ENCODE data around the gene EFCAB14.

EFCAB14 gene

DNA sequence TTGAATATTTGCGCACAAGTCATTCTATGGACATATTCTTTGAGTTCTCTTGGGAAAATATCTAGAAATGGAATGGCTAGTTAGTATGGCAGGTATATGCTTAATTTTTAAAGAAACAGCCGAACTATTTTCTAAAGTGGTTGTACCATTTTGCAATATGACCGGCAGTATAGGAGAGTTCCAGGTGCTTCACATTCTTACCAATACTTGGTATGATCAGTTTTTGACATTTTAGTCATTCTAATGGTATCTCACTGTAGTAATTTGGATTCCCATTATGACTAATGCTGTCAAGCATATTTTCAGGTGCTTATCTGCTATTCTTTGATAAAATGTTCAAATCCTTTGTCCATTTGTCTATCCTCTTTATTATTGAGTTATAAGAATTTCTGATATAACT, 71.3 kb downstream of the EFCAB14 start:
- TF ChIP-seq EGR1 (IDR thresholded peaks at IDR 0.05) (no peak), YY1 (IDR thresholded peaks at IDR 0.05; ENCODE audit: low read depth) (no peak), FOXM1 (IDR thresholded peaks at IDR 0.05; ENCODE audit: borderline replicate concordance, low read depth) (no peak), ZBTB7A (IDR thresholded peaks at IDR 0.05; ENCODE audit: low read depth) (no peak), TAF1 (IDR thresholded peaks at IDR 0.05; ENCODE audit: low read depth) (no peak), EP300 (IDR thresholded peaks at IDR 0.05; ENCODE audit: borderline replicate concordance) (no peak), CREB1 (IDR thresholded peaks at IDR 0.05; ENCODE audit: low read depth) (no peak), TCF12 (IDR thresholded peaks at IDR 0.05; ENCODE audit: low read depth) (no peak), CEBPB (IDR thresholded peaks at IDR 0.05) (no peak), NFIC (IDR thresholded peaks at IDR 0.05) (no peak), TEAD4 (IDR thresholded peaks at IDR 0.05) (no peak), RAD21 (IDR thresholded peaks at IDR 0.05; ENCODE audit: low read depth) (no peak)
- TF ChIP-seq, protein P1, sequence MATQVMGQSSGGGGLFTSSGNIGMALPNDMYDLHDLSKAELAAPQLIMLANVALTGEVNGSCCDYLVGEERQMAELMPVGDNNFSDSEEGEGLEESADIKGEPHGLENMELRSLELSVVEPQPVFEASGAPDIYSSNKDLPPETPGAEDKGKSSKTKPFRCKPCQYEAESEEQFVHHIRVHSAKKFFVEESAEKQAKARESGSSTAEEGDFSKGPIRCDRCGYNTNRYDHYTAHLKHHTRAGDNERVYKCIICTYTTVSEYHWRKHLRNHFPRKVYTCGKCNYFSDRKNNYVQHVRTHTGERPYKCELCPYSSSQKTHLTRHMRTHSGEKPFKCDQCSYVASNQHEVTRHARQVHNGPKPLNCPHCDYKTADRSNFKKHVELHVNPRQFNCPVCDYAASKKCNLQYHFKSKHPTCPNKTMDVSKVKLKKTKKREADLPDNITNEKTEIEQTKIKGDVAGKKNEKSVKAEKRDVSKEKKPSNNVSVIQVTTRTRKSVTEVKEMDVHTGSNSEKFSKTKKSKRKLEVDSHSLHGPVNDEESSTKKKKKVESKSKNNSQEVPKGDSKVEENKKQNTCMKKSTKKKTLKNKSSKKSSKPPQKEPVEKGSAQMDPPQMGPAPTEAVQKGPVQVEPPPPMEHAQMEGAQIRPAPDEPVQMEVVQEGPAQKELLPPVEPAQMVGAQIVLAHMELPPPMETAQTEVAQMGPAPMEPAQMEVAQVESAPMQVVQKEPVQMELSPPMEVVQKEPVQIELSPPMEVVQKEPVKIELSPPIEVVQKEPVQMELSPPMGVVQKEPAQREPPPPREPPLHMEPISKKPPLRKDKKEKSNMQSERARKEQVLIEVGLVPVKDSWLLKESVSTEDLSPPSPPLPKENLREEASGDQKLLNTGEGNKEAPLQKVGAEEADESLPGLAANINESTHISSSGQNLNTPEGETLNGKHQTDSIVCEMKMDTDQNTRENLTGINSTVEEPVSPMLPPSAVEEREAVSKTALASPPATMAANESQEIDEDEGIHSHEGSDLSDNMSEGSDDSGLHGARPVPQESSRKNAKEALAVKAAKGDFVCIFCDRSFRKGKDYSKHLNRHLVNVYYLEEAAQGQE (IDR thresholded peaks at IDR 0.05; ENCODE audit: low read depth) = no peak
- TF ChIP-seq, protein P2, sequence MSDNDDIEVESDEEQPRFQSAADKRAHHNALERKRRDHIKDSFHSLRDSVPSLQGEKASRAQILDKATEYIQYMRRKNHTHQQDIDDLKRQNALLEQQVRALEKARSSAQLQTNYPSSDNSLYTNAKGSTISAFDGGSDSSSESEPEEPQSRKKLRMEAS (IDR thresholded peaks at IDR 0.05) = no peak
- TF ChIP-seq, protein P3, sequence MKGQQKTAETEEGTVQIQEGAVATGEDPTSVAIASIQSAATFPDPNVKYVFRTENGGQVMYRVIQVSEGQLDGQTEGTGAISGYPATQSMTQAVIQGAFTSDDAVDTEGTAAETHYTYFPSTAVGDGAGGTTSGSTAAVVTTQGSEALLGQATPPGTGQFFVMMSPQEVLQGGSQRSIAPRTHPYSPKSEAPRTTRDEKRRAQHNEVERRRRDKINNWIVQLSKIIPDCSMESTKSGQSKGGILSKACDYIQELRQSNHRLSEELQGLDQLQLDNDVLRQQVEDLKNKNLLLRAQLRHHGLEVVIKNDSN (IDR thresholded peaks at IDR 0.05) = no peak

- no peak for TF ChIP-seq EP300 (IDR thresholded peaks at IDR 0.05; ENCODE audit: borderline replicate concordance)
- no peak for TF ChIP-seq CREB1 (IDR thresholded peaks at IDR 0.05; ENCODE audit: low read depth)
- TF ChIP-seq NFIC (IDR thresholded peaks at IDR 0.05) = no peak
- TF ChIP-seq ZBTB7A (IDR thresholded peaks at IDR 0.05; ENCODE audit: low read depth) = no peak
These were observed 72.1 kb downstream of the EFCAB14 start for GRCh38 chr1:46646844-46647243.

- no peak for TF ChIP-seq EGR1 (IDR thresholded peaks at IDR 0.05)
- TF ChIP-seq CREB1 (IDR thresholded peaks at IDR 0.05; ENCODE audit: low read depth) = no peak
- no peak for TF ChIP-seq NFIC (IDR thresholded peaks at IDR 0.05)
- TF ChIP-seq TEAD4 (IDR thresholded peaks at IDR 0.05) = no peak
- no peak for TF ChIP-seq ZBTB7A (IDR thresholded peaks at IDR 0.05; ENCODE audit: low read depth)
- no peak for TF ChIP-seq TAF1 (IDR thresholded peaks at IDR 0.05; ENCODE audit: low read depth)
- no peak for TF ChIP-seq TCF12 (IDR thresholded peaks at IDR 0.05; ENCODE audit: low read depth)
- TF ChIP-seq FOXM1 (IDR thresholded peaks at IDR 0.05; ENCODE audit: borderline replicate concordance, low read depth) = no peak
- TF ChIP-seq CEBPB (IDR thresholded peaks at IDR 0.05) = no peak
- no peak for TF ChIP-seq EP300 (IDR thresholded peaks at IDR 0.05; ENCODE audit: borderline replicate concordance)
- TF ChIP-seq, protein P1 (IDR thresholded peaks at IDR 0.05; ENCODE audit: low read depth) = no peak
- no peak for TF ChIP-seq YY1 (IDR thresholded peaks at IDR 0.05; ENCODE audit: low read depth)
- TF ChIP-seq, protein P2 (IDR thresholded peaks at IDR 0.05) = no peak
- TF ChIP-seq RAD21 (IDR thresholded peaks at IDR 0.05; ENCODE audit: low read depth) = no peak
- TF ChIP-seq, protein P3 (IDR thresholded peaks at IDR 0.05) = no peak
These were observed 72.6 kb downstream of the EFCAB14 start for GRCh38 chr1:46646331-46646730.

DNA sequence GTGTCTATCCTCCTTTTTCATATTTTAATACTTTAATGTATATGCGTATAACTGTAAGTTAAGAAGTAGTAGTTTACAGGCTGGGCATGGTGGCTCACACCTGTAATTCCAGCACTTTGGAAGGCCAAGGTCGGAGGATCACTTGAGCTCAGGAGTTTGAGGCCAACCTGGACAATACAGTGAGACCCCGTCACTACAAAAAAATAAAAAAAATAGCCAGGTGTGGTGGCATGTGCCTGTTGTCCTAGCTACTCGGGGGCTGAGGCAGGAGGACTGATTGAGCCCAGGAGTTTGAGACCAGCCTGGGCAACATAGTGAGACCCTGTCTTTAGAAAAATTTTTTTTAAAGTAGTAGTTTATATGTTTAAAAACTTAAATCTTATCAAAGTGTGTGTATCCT, 73.1 kb downstream of the EFCAB14 start:
- TF ChIP-seq YY1 (IDR thresholded peaks at IDR 0.05; ENCODE audit: low read depth) (no peak), TCF12 (IDR thresholded peaks at IDR 0.05; ENCODE audit: low read depth) (no peak), NFIC (IDR thresholded peaks at IDR 0.05) (no peak), TEAD4 (IDR thresholded peaks at IDR 0.05) (no peak), EGR1 (IDR thresholded peaks at IDR 0.05) (no peak), ZBTB7A (IDR thresholded peaks at IDR 0.05; ENCODE audit: low read depth) (no peak), TAF1 (IDR thresholded peaks at IDR 0.05; ENCODE audit: low read depth) (no peak), RAD21 (IDR thresholded peaks at IDR 0.05; ENCODE audit: low read depth) (no peak), CEBPB (IDR thresholded peaks at IDR 0.05) (no peak), EP300 (IDR thresholded peaks at IDR 0.05; ENCODE audit: borderline replicate concordance) (no peak), CREB1 (IDR thresholded peaks at IDR 0.05; ENCODE audit: low read depth) (no peak), FOXM1 (IDR thresholded peaks at IDR 0.05; ENCODE audit: borderline replicate concordance, low read depth) (no peak)
- TF ChIP-seq, protein P1 (IDR thresholded peaks at IDR 0.05; ENCODE audit: low read depth) = no peak
- TF ChIP-seq, protein P3 (IDR thresholded peaks at IDR 0.05) = no peak
- TF ChIP-seq, protein P2 (IDR thresholded peaks at IDR 0.05) = no peak

Measured in Ishikawa (cell line).